Fibroblast of villous mesenchyme (primary cell): Measurements from ENCODE around the gene SORBS1. TPM values are rescaled to one million over a fixed set of nuclear protein-coding genes. Genes with fewer than 3 reads are reported as not detected.

Experiments used
- DNase-seq: peaks from one replicate; pipeline ENCODE4 v3.0.0-alpha.2; 2010; ENCODE audit warnings: low read depth
- H3K4me3 ChIP-seq: 2 replicates; pipeline ENCODE4 v1.5.1; 2011; ENCODE audit warnings: low read depth, mild to moderate bottlenecking, low read length
- CTCF ChIP-seq: IDR thresholded peaks from 2 replicates; pipeline ENCODE4 v1.5.1; 2012; ENCODE audit warnings: low read depth, mild to moderate bottlenecking, low read length; ENCODE audit not compliant: insufficient read depth
- total RNA-seq: library from RNA; depleted of rRNA; stranded (reverse); fragments of >200 nt; gene quantifications from 2 replicates; pipeline ENCODE4 v1.2.3, GENCODE V29; 2012

Gene SORBS1
- total RNA-seq, 1 donor: 8.2 TPM

GRCh38 chr10:95411635-95412034 lies 149.5 kb downstream of the SORBS1 start:
- no peak for TF ChIP-seq CTCF
- no peak for DNase-seq
- H3K4me3 ChIP-seq: no peak overlapping the region

GRCh38 chr10:95408983-95409873 lies 151.9 kb downstream of the SORBS1 start:
- H3K4me3 ChIP-seq: no peak overlapping the region
- no peak for TF ChIP-seq CTCF
- no peak for DNase-seq

- TF ChIP-seq CTCF: no peak
- no peak for DNase-seq
- no peak overlapping the region for H3K4me3 ChIP-seq
These were observed 152.8 kb downstream of the SORBS1 start for GRCh38 chr10:95408148-95408960.

GRCh38 chr10:95407546-95407945 lies 153.6 kb downstream of the SORBS1 start:
- no peak for DNase-seq
- no peak overlapping the region for H3K4me3 ChIP-seq
- TF ChIP-seq CTCF: no peak

GRCh38 chr10:95406651-95407280 lies 154.4 kb downstream of the SORBS1 start:
- TF ChIP-seq CTCF: no peak
- no peak overlapping the region for H3K4me3 ChIP-seq
- DNase-seq: no peak

- H3K4me3 ChIP-seq: no peak overlapping the region
- no peak for DNase-seq
- no peak for TF ChIP-seq CTCF
These were observed 155.5 kb downstream of the SORBS1 start for GRCh38 chr10:95405655-95406054.
